NCI-H345 (cell line): ENCODE results near the gene TMEM131.

Experiments used
- DNase-seq: peaks from one replicate; lab custom pipeline; 2025; lab: John Stamatoyannopoulos, UW

Gene TMEM131

GRCh38 chr2:97991081-97991856, 4.5 kb downstream of the TMEM131 start:
- no peak for DNase-seq

GRCh38 chr2:97988722-97989121, 7.0 kb downstream of the TMEM131 start:
- DNase-seq: no peak

GRCh38 chr2:97985998-97986397, 9.8 kb downstream of the TMEM131 start:
- no peak for DNase-seq

GRCh38 chr2:97983698-97984097, 12.1 kb downstream of the TMEM131 start:
- no peak for DNase-seq

GRCh38 chr2:97983134-97983533, 12.6 kb downstream of the TMEM131 start:
- DNase-seq: no peak

- DNase-seq: no peak
Measured at GRCh38 chr2:97982621-97983020, 13.1 kb downstream of the TMEM131 start.

- no peak for DNase-seq
Measured at GRCh38 chr2:97981961-97982360, 13.8 kb downstream of the TMEM131 start.

- no peak for DNase-seq
Measured at GRCh38 chr2:97979904-97980303, 15.8 kb downstream of the TMEM131 start.

GRCh38 chr2:97974471-97974870, 21.3 kb downstream of the TMEM131 start:
- DNase-seq: no peak

- no peak for DNase-seq
Measured at GRCh38 chr2:97970293-97971060, 25.3 kb downstream of the TMEM131 start.

GRCh38 chr2:97969081-97970067, 26.4 kb downstream of the TMEM131 start:
- no peak for DNase-seq

GRCh38 chr2:97967931-97968627, 27.7 kb downstream of the TMEM131 start:
- no peak for DNase-seq

- DNase-seq: no peak
Measured at GRCh38 chr2:97967216-97967592, 28.5 kb downstream of the TMEM131 start.

- no peak for DNase-seq
Measured at GRCh38 chr2:97966545-97967215, 29.1 kb downstream of the TMEM131 start.

- DNase-seq: no peak
Measured at GRCh38 chr2:97965116-97965515, 30.6 kb downstream of the TMEM131 start.

GRCh38 chr2:97963880-97964279, 31.9 kb downstream of the TMEM131 start:
- DNase-seq: no peak

- no peak for DNase-seq
Measured at GRCh38 chr2:97963079-97963406, 32.7 kb downstream of the TMEM131 start.

GRCh38 chr2:97961534-97961933, 34.2 kb downstream of the TMEM131 start:
- DNase-seq: no peak

GRCh38 chr2:97958184-97958583, 37.6 kb downstream of the TMEM131 start:
- no peak for DNase-seq

- DNase-seq: no peak
Measured at GRCh38 chr2:97957432-97958183, 38.1 kb downstream of the TMEM131 start.
